ENCODE data around the gene ST14.
A peak's percentile ranks its signal among the peaks of the same experiment; 100 is the strongest.

Gene ST14

DNA sequence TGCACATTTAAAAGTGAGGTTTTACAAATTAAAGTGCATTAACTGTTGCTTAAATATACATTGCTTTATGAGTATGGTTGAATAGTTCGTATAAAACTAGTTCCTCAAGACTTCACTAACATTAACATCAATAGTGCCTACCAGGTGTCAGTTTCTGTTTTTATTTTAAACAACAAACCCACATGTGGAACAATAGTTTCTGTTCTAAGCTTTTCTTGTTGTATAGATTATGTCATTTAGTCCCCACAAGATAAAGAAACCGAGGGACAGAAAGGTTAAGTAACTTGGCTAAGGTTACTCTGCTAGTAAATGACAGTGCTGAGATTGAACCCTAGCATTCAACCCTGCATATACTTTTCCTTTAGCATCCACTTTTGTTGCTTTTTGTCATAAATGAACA is 41.4 kb upstream of the ST14 start:
- TF ChIP-seq, protein P1, sequence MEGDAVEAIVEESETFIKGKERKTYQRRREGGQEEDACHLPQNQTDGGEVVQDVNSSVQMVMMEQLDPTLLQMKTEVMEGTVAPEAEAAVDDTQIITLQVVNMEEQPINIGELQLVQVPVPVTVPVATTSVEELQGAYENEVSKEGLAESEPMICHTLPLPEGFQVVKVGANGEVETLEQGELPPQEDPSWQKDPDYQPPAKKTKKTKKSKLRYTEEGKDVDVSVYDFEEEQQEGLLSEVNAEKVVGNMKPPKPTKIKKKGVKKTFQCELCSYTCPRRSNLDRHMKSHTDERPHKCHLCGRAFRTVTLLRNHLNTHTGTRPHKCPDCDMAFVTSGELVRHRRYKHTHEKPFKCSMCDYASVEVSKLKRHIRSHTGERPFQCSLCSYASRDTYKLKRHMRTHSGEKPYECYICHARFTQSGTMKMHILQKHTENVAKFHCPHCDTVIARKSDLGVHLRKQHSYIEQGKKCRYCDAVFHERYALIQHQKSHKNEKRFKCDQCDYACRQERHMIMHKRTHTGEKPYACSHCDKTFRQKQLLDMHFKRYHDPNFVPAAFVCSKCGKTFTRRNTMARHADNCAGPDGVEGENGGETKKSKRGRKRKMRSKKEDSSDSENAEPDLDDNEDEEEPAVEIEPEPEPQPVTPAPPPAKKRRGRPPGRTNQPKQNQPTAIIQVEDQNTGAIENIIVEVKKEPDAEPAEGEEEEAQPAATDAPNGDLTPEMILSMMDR (IDR thresholded peaks at IDR 0.05; ENCODE audit: extremely low read depth, missing control alignments) = no peak
- DNase-seq (ENCODE audit: low spot score) = peak; percentile 69

- peak; percentile 39 for DNase-seq (ENCODE audit: low spot score)
- TF ChIP-seq, protein P1 (IDR thresholded peaks at IDR 0.05; ENCODE audit: extremely low read depth, missing control alignments) = no peak
Measured at GRCh38 chr11:130118636-130119387, 40.8 kb upstream of the ST14 start.

DNA sequence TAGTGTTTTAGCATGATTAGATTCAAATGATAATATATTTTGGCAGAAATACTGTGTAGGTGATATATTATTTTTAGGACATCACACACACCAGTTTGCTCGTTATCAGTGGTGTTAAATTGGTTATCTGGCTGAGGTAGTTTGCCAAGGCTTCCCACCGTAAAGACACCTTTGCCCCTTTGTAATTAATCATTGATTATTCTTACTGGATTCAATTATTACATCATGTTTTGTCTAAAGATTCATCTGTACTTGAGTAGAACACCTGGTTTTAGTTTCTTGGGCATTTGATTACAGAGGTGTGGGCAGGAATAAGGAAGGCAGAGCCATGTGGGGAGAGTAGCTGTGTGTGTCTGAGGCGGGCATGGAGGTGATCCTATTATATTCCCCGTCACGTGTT is 39.5 kb upstream of the ST14 start:
- no peak for DNase-seq (ENCODE audit: low spot score)
- TF ChIP-seq, protein P1 (IDR thresholded peaks at IDR 0.05; ENCODE audit: extremely low read depth, missing control alignments) = no peak

GRCh38 chr11:130121445-130121978 is 38.1 kb upstream of the ST14 start:
- no peak for DNase-seq (ENCODE audit: low spot score)
- TF ChIP-seq, protein P1 (IDR thresholded peaks at IDR 0.05; ENCODE audit: extremely low read depth, missing control alignments) = no peak

DNA sequence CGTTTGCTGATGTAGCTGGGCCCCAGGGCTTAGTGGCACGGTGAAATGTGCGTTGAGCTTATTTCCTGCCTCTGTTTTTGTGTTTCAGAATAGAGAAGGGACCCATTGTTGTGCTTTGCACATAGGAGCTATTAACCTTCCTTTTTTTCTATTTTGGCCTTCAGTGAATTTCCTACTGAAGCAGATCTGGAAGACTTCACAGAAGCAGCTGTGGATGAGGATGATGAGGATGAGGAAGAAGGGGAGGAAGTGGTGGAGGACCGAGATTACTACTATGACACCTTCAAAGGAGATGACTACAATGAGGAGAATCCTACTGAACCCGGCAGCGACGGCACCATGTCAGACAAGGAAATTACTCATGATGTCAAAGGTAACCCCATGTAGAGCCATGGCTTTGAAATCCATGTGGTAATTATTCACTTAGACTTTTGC is 37.4 kb upstream of the ST14 start:
- DNase-seq (ENCODE audit: low spot score) = no peak

DNA sequence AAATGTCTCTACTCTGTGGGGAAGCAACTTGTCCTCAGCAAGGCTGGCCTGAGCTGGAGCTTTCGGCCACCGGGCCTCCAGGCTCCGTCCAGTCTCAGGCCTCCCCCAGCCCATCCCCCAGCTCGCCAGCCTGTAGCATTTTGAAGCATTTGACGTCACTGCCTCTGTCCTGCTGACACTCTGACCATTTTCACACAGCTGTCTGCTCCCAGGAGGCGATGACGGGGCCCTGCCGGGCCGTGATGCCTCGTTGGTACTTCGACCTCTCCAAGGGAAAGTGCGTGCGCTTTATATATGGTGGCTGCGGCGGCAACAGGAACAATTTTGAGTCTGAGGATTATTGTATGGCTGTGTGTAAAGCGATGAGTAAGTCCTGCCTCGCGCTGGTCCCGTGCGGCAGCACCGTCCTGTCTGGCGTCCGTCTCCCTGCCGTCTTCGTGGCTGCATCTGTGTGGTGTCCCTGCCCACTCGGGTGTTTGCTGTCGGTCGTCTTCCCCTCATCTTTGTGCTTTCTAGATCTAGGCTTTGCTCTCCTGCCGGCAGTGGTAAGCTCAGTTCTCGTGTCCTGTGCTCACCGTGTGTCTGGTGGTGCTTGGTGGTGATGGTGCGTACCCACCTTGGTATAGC is 36.1 kb upstream of the ST14 start:
- TF ChIP-seq, protein P1 (IDR thresholded peaks at IDR 0.05; ENCODE audit: extremely low read depth, missing control alignments) = no peak
- DNase-seq (ENCODE audit: low spot score) = no peak

More for the DNA sequence above, 37.4 kb upstream of the ST14 start:
- TF ChIP-seq, protein P1 (IDR thresholded peaks at IDR 0.05; ENCODE audit: extremely low read depth, missing control alignments) = no peak

DNA sequence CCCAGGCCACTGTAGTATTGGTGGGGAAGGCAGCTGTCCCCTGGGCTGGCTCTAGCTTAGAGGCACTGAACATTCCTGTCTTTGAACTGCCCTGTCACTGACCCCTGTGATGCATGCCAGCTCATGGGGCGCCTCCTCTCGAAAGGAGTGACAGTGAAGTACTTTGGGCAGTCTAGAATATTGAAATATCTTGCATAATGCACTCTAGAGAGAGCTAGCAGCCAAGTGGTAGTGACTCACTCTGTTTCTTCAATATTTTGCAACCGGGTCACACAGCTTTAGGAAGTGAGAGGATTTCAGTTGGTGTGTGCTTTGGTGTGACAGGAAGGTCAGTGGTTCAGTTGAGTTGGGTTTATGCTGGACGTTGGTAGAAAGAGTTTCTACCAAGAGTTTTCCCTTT is 35.5 kb upstream of the ST14 start:
- DNase-seq (ENCODE audit: low spot score) = no peak
- TF ChIP-seq, protein P1 (IDR thresholded peaks at IDR 0.05; ENCODE audit: extremely low read depth, missing control alignments) = no peak

All from GM20000 (cell line).